OCI-LY1 (cell line): Measurements from ENCODE around the gene ARHGAP22.

Experiments used
- H2AFZ ChIP-seq: fragments of 200-600 bp; sonication (generic), shearing (Covaris generic); 2 replicates; pipeline ENCODE4 v1.6.0; 2014; ENCODE audit warnings: antibody characterized with exemption, mild to moderate bottlenecking, low read length
- H3F3A ChIP-seq: fragments of 200-600 bp; sonication (generic), shearing (Covaris generic); 2 replicates; pipeline ENCODE4 v1.6.0; 2014; ENCODE audit warnings: mild to moderate bottlenecking, antibody characterized with exemption, low read length, moderate library complexity; ENCODE audit not compliant: insufficient read depth
- H3K27ac ChIP-seq: fragments of 200-600 bp; sonication (generic); 2 replicates; pipeline ENCODE4 v1.5.1; 2014; ENCODE audit warnings: low read length, mixed run types, mild to moderate bottlenecking, low read depth; ENCODE audit not compliant: poor library complexity, severe bottlenecking
- H3K27me3 ChIP-seq: fragments of 200-600 bp; sonication (generic); 2 replicates; pipeline ENCODE4 v1.6.0; 2014; ENCODE audit warnings: antibody characterized with exemption, mild to moderate bottlenecking, low read length, moderate library complexity; ENCODE audit not compliant: insufficient read depth
- H3K36me3 ChIP-seq: fragments of 200-600 bp; sonication (generic); 2 replicates; pipeline ENCODE4 v1.6.1; 2014; ENCODE audit warnings: mild to moderate bottlenecking, antibody characterized with exemption, low read length, moderate library complexity, mixed read lengths; ENCODE audit not compliant: insufficient read depth
- H3K4me1 ChIP-seq: fragments of 200-600 bp; sonication (generic); 2 replicates; pipeline ENCODE4 v1.5.1; 2014; ENCODE audit warnings: mild to moderate bottlenecking, low read length, moderate library complexity; ENCODE audit not compliant: insufficient read depth, severe bottlenecking
- H3K4me2 ChIP-seq: fragments of 200-600 bp; sonication (generic), shearing (Covaris generic); 2 replicates; pipeline ENCODE4 v1.6.1; 2014; ENCODE audit warnings: low read length
- H3K4me3 ChIP-seq: fragments of 200-600 bp; sonication (generic); 2 replicates; pipeline ENCODE4 v1.5.1; 2014; ENCODE audit warnings: low read length, low read depth, mild to moderate bottlenecking, mixed read lengths; ENCODE audit not compliant: poor library complexity, severe bottlenecking
- H3K79me2 ChIP-seq: fragments of 200-600 bp; shearing (Covaris generic); 2 replicates; pipeline ENCODE4 v1.6.1; 2016; ENCODE audit warnings: mixed run types, low read length, mixed read lengths; ENCODE audit not compliant: insufficient read depth
- H3K9ac ChIP-seq: fragments of 200-600 bp; sonication (generic), shearing (Covaris generic); 2 replicates; pipeline ENCODE4 v1.6.1; 2014; ENCODE audit warnings: mild to moderate bottlenecking, low read length, mixed read lengths
- H3K9me2 ChIP-seq: fragments of 200-600 bp; sonication (generic), shearing (Covaris generic); 2 replicates; pipeline ENCODE4 v1.6.1; 2014; ENCODE audit warnings: low read depth, mild to moderate bottlenecking, low read length, mixed read lengths
- H3K9me3 ChIP-seq: fragments of 200-600 bp; shearing (Covaris generic); 2 replicates; pipeline ENCODE4 v1.6.1; 2014; ENCODE audit warnings: low read length, mixed read lengths
- H4K20me1 ChIP-seq: fragments of 200-600 bp; sonication (generic), shearing (Covaris generic); 2 replicates; pipeline ENCODE4 v1.6.0; 2016; ENCODE audit warnings: mild to moderate bottlenecking, low read length; ENCODE audit not compliant: insufficient read depth
- CTCF ChIP-seq: fragments of 200-600 bp; sonication (generic), shearing (Covaris generic); IDR thresholded peaks from 2 replicates; pipeline ENCODE4 v1.5.1; 2017; ENCODE audit warnings: mild to moderate bottlenecking, antibody characterized with exemption, low read length, moderate library complexity, mixed read lengths
- EZH2 ChIP-seq: fragments of 200-600 bp; sonication (generic), shearing (Covaris generic); IDR thresholded peaks from 2 replicates; pipeline ENCODE4 v1.8.0; 2017; ENCODE audit warnings: borderline replicate concordance, mixed run types, mild to moderate bottlenecking, antibody characterized with exemption, low read length, moderate library complexity, mixed read lengths

The ARHGAP22 gene

GRCh38 chr10:48493083-48493871 is 111.6 kb downstream of the ARHGAP22 start:
- no peak overlapping the region for H3K4me2 ChIP-seq
- TF ChIP-seq CTCF (no peak), EZH2 (no peak)
- H3K9me2 ChIP-seq: no peaks in the 10 kb centered on the region
- no peaks in the 10 kb centered on the region for H3K79me2 ChIP-seq
- peaks cover 4% of the 10 kb centered on the region; the same call in 1 of the 2 replicates for H3K27me3 ChIP-seq
- no peaks in the 10 kb centered on the region for H3K4me1 ChIP-seq
- no peak overlapping the region for H2AFZ ChIP-seq
- H3K4me3 ChIP-seq: no peak overlapping the region
- no peaks in the 10 kb centered on the region for H3K36me3 ChIP-seq
- H3K27ac ChIP-seq: no peak overlapping the region
- no peaks in the 10 kb centered on the region; the same call in 1 of the 2 replicates for H4K20me1 ChIP-seq
- H3F3A ChIP-seq: no peaks in the 10 kb centered on the region
- no peaks in the 10 kb centered on the region for H3K9me3 ChIP-seq
- no peak overlapping the region for H3K9ac ChIP-seq

GRCh38 chr10:48492201-48492600 is 112.7 kb downstream of the ARHGAP22 start:
- H3K9me2 ChIP-seq: no peaks in the 10 kb centered on the region
- H3K4me3 ChIP-seq: no peak overlapping the region
- H3K27ac ChIP-seq: no peak overlapping the region
- H3K27me3 ChIP-seq: peaks cover 4% of the 10 kb centered on the region; the same call in 1 of the 2 replicates
- H3F3A ChIP-seq: no peaks in the 10 kb centered on the region
- H3K9me3 ChIP-seq: no peaks in the 10 kb centered on the region
- no peak overlapping the region for H3K9ac ChIP-seq
- H3K79me2 ChIP-seq: no peaks in the 10 kb centered on the region
- no peaks in the 10 kb centered on the region; the same call in 1 of the 2 replicates for H4K20me1 ChIP-seq
- no peaks in the 10 kb centered on the region for H3K4me1 ChIP-seq
- no peak overlapping the region for H2AFZ ChIP-seq
- TF ChIP-seq EZH2 (no peak), CTCF (no peak)
- no peaks in the 10 kb centered on the region for H3K36me3 ChIP-seq
- no peak overlapping the region for H3K4me2 ChIP-seq

GRCh38 chr10:48491392-48492139 is 113.3 kb downstream of the ARHGAP22 start:
- no peak overlapping the region for H3K27ac ChIP-seq
- no peak overlapping the region for H3K9ac ChIP-seq
- H3F3A ChIP-seq: no peaks in the 10 kb centered on the region
- H3K9me3 ChIP-seq: no peaks in the 10 kb centered on the region
- H3K4me2 ChIP-seq: no peak overlapping the region
- H3K9me2 ChIP-seq: no peaks in the 10 kb centered on the region
- H2AFZ ChIP-seq: no peak overlapping the region
- no peaks in the 10 kb centered on the region; the same call in 1 of the 2 replicates for H4K20me1 ChIP-seq
- H3K79me2 ChIP-seq: no peaks in the 10 kb centered on the region
- peaks cover 4% of the 10 kb centered on the region; the same call in 1 of the 2 replicates for H3K27me3 ChIP-seq
- H3K36me3 ChIP-seq: no peaks in the 10 kb centered on the region
- no peak for TF ChIP-seq CTCF
- no peaks in the 10 kb centered on the region for H3K4me1 ChIP-seq
- no peak overlapping the region for H3K4me3 ChIP-seq
